ENCODE data around the gene EMP1.

- TF ChIP-seq, protein P1, sequence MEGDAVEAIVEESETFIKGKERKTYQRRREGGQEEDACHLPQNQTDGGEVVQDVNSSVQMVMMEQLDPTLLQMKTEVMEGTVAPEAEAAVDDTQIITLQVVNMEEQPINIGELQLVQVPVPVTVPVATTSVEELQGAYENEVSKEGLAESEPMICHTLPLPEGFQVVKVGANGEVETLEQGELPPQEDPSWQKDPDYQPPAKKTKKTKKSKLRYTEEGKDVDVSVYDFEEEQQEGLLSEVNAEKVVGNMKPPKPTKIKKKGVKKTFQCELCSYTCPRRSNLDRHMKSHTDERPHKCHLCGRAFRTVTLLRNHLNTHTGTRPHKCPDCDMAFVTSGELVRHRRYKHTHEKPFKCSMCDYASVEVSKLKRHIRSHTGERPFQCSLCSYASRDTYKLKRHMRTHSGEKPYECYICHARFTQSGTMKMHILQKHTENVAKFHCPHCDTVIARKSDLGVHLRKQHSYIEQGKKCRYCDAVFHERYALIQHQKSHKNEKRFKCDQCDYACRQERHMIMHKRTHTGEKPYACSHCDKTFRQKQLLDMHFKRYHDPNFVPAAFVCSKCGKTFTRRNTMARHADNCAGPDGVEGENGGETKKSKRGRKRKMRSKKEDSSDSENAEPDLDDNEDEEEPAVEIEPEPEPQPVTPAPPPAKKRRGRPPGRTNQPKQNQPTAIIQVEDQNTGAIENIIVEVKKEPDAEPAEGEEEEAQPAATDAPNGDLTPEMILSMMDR (IDR thresholded peaks at IDR 0.05): no peak
- no peak for TF ChIP-seq POLR2A (IDR thresholded peaks at IDR 0.05)
Measured at GRCh38 chr12:13227191-13227590, 30.7 kb downstream of the EMP1 start.

All from tibial nerve (tissue), 3 donors.